GM12801 (cell line): ENCODE data around the gene N4BP2.

Experiments
- CTCF ChIP-seq: IDR thresholded peaks from one replicate; pipeline ENCODE4 v1.5.1; 2011; ENCODE audit warnings: control low read depth; ENCODE audit not compliant: insufficient read length; ENCODE audit errors: extremely low read depth

The N4BP2 gene

DNA sequence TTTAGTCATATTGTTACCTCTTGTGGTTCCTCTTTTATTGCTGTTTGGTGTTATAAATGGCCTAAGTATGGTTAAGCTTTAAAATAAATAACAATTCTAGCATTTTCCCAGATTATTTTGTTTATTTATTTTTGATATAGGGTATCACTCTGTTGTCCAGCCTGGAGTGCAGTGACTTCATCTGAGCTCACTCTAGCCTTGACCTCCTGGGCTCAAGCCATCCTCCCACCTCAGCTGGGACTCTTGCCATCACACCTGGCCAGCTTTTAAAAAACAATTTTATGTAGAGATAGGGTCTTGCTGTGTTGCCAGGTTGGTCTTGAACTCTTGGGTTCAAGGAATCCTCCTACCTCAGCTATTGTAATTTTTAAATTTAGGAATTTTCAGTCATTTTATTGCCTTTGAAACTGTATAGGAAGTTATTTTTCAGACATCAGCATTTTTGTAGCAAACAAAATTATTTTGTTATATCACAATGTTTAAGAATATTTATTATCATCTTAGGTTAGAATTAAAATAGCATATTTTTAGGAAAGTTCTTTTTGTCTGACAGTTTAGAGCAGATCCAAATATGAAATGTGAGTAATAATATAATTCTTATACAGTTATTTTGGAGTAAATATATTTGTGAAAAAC lies 73.9 kb downstream of the N4BP2 start:
- no peak for TF ChIP-seq CTCF

GRCh38 chr4:40132816-40133215 lies 76.2 kb downstream of the N4BP2 start:
- TF ChIP-seq CTCF = no peak

DNA sequence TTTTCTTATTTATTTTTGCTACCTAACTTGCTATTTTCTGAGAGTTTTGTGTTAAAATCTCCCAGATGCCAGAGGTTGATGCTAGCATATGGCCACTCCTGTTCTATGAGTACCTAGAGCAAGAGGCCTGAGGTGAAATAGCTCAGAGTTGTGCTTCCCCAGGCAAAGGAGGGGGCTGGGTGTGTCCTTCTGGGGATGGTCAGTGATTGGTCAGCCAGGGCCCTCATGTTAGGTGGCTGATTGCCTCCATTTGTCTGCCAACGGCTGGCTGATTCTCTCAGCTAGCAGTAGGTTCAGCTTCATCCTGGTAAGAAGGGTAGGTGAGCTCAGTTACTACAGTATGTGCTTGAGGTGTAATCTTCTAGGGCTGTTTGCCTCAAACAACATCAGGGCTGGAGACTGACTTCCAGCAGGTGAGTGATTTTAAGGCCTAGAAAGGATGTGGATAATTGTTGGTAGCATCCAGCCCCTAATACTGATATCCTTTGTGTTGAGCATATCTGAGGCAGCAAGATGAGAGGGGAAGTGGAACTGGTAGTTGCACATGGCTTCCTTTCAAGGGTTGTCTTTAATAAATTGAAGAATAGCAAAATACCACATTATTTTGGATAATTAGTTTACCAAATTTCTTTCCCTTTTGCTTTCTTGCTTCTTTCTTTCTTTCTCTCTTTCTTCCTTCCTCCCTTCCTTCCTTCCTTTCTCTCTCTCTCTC lies 77.7 kb downstream of the N4BP2 start:
- TF ChIP-seq CTCF = no peak

DNA sequence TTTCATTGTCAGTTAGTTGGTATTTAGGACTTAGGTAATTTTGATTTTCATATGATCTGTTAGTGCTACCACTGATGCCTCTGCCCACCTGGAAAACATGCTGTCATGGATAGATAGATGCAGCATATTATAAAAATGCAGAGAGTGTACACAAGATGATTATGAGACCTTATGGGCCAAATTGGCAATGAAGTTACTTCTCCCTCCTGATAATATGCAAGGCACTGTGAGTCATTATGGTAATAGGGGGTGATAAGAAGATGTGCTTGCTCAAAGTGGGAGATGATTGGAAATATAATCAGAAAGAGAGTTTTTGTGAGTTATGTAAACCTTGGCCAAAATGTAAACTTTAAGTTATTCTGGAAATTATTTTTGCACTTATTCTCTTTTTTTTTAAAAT lies 83.5 kb downstream of the N4BP2 start:
- no peak for TF ChIP-seq CTCF

- TF ChIP-seq CTCF = no peak
Measured at GRCh38 chr4:40143926-40144508, 87.4 kb downstream of the N4BP2 start.

- no peak for TF ChIP-seq CTCF
Measured at GRCh38 chr4:40144716-40145115, 88.1 kb downstream of the N4BP2 start.

- TF ChIP-seq CTCF = no peak
Measured at GRCh38 chr4:40149960-40150385, 93.3 kb downstream of the N4BP2 start.
